Mesendoderm (in vitro differentiated cells): ENCODE data around the gene SCAP.

Source experiments
- DNase-seq: peaks from one replicate; pipeline ENCODE4 v3.0.0; 2013
- H2AK5ac ChIP-seq: 2 replicates; pipeline ENCODE4 v1.6.1; 2013; ENCODE audit warnings: low read length, inconsistent platforms
- H2BK120ac ChIP-seq: 2 replicates; pipeline ENCODE4 v1.6.1; 2013; ENCODE audit warnings: low read depth, mild to moderate bottlenecking, low read length, moderate library complexity, mixed read lengths
- H2BK15ac ChIP-seq: replicated peaks from 2 replicates; pipeline ENCODE4 v1.6.1; 2013; ENCODE audit warnings: low read depth, mild to moderate bottlenecking, moderate library complexity
- H2BK5ac ChIP-seq: 2 replicates; pipeline ENCODE4 v1.6.1; 2013; ENCODE audit warnings: low read length, inconsistent platforms
- H3K18ac ChIP-seq: 2 replicates; pipeline ENCODE4 v1.6.1; 2013; ENCODE audit warnings: mild to moderate bottlenecking, low read length, mixed read lengths
- H3K23ac ChIP-seq: one replicate; pipeline ENCODE4 v1.6.1; 2013; ENCODE audit warnings: low read length
- H3K27ac ChIP-seq: 2 replicates; pipeline ENCODE4 v1.5.1; 2013; ENCODE audit warnings: low read depth, mild to moderate bottlenecking, inconsistent platforms, low read length, moderate library complexity
- H3K27me3 ChIP-seq: 2 replicates; pipeline ENCODE4 v1.6.1; 2013; ENCODE audit warnings: low read length, control low read depth, mild to moderate bottlenecking, inconsistent platforms; ENCODE audit not compliant: insufficient read depth, poor library complexity
- H3K36me3 ChIP-seq: 2 replicates; pipeline ENCODE4 v1.6.1; 2013; ENCODE audit warnings: low read length, inconsistent platforms; ENCODE audit not compliant: control insufficient read depth, insufficient read depth
- H3K4ac ChIP-seq: one replicate; pipeline ENCODE4 v1.6.1; 2013; ENCODE audit warnings: low read depth, mild to moderate bottlenecking, low read length, moderate library complexity
- H3K4me1 ChIP-seq: 2 replicates; pipeline ENCODE4 v1.6.1; 2013; ENCODE audit warnings: low read depth, low read length, inconsistent platforms; ENCODE audit not compliant: control insufficient read depth
- H3K4me2 ChIP-seq: 2 replicates; pipeline ENCODE4 v1.6.1; 2013; ENCODE audit warnings: low read length
- H3K4me3 ChIP-seq: 2 replicates; pipeline ENCODE4 v1.5.1; 2013; ENCODE audit warnings: mild to moderate bottlenecking, low read length
- H3K56ac ChIP-seq: one replicate; pipeline ENCODE4 v1.6.1; 2013; ENCODE audit warnings: low read length
- H3K79me1 ChIP-seq: 2 replicates; pipeline ENCODE4 v1.6.1; 2013; ENCODE audit warnings: low read length, inconsistent platforms
- H3K79me2 ChIP-seq: 2 replicates; pipeline ENCODE4 v1.6.1; 2013; ENCODE audit warnings: mild to moderate bottlenecking, low read length; ENCODE audit not compliant: control insufficient read depth, insufficient read depth
- H3K9ac ChIP-seq: 2 replicates; pipeline ENCODE4 v1.6.1; 2013; ENCODE audit warnings: low read length, inconsistent platforms
- H4K5ac ChIP-seq: one replicate; pipeline ENCODE4 v1.6.1; 2013; ENCODE audit warnings: low read length
- H4K8ac ChIP-seq: one replicate; pipeline ENCODE4 v1.6.1; 2013; ENCODE audit warnings: low read depth, mild to moderate bottlenecking, control low read depth, low read length, moderate library complexity
- WGBS: extraction: QIAGEN DNeasy Blood & Tissue Kit; methylation state at CpG from one replicate; pipeline ENCODE4 v1.1.7; 2013; ENCODE audit warnings: low lambda C conversion rate, missing lambda C conversion rate; ENCODE audit not compliant: insufficient coverage; ENCODE audit errors: extremely low coverage; 5-methylcytosine and 5-hydroxymethylcytosine counted together

SCAP gene

DNA sequence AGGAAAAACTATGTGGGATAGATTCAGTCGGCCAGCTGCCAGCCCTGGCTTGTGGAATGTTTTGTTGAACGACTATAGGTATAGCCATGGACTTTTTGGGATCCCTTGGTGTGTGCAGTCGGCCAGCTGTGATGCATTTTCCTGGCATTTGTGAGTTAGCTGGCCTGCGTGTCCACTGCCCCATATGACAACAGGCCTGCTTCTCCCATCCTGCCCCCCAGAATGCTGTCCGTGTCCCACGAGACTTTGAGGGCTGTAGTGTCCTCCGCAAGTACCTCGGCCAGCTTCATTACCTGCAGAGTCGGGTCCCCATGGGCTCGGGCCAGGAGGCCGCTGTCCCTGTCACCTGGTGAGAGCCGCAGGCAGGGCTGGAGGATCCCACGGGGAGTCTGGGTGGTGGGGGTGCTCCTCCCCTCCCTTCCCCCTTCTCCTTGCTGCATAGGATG lies 71.3 kb downstream of the SCAP start:
- no CpG with 5 or more reads among the region's 13 CpGs for WGBS
- Histone ChIP-seq H3K4me3 (no peak overlapping the region), H3K79me1 (peaks cover 2% of the 10 kb centered on the region), H3K36me3 (peaks cover 8% of the 10 kb centered on the region), H3K56ac (no peak overlapping the region), H2BK5ac (no peak overlapping the region), H2AK5ac (no peak overlapping the region), H2BK15ac (no peak overlapping the region), H4K5ac (no peak overlapping the region), H3K79me2 (no peaks in the 10 kb centered on the region), H3K4me2 (no peak overlapping the region), H3K9ac (no peak overlapping the region), H4K8ac (no peak overlapping the region), H2BK120ac (no peak overlapping the region), H3K27ac (no peak overlapping the region), H3K18ac (no peak overlapping the region), H3K4ac (no peak overlapping the region), H3K4me1 (no peaks in the 10 kb centered on the region), H3K27me3 (no peaks in the 10 kb centered on the region), H3K23ac (no peak overlapping the region)
- no peak for DNase-seq

DNA sequence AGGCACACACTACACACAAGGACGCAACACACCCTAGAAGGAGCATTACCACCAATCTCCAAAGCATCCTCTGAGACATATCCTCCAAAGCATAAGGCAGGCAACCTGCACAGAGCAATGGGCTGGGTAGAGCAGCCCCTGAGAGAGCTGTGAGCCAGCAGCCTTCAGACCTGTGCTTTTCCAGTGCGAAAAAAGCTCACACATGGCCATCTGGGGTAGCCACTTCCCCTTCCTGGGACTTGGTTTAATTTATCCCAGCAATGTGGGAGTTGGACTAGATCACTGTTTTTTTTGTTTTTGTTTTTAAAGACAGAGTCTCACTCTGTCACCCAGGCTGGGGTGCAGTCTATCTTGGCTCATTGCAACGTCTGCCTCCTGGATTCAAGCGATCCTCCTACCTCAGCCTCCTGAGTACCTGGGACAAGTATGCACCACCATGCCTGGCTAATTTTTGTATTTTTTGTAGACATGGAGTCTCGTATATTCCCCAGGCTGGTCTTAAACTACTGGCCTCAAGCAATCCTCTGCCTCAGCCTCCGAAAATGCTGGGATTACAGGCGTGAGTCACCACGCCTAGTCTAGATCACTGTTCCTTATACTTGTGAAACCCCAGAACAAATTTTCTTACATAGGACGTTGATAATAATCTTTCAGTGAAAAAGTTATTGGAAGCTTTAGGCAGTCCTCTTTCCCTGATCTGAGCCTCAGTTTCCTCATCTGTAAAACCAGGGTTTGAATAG lies 76.0 kb downstream of the SCAP start:
- Histone ChIP-seq H2BK15ac (no peak overlapping the region), H3K79me1 (peaks cover 11% of the 10 kb centered on the region), H3K36me3 (no peaks in the 10 kb centered on the region)

DNA sequence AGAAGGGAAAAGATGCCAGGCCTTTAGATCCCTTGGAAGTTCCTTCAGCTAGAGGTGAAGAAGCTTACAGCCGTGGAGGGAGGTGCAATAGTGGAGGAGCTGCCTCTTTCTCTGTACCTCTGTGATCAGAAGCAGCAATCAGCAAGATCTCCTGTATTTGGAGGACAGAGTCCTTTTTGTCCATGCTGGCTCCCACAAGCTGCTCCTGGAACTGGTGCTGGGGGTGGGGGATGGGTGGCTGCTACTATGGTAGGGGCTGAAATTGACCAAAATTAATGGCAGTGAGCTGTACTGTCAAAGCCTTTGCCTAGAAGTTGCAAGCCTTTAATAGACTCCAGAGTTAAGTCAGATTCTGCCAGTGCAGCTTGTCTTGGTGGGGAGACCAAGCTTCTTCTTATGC lies 76.7 kb downstream of the SCAP start:
- Histone ChIP-seq H3K27ac (no peak overlapping the region), H3K4me2 (no peak overlapping the region), H3K18ac (no peak overlapping the region), H4K5ac (no peak overlapping the region), H3K4me1 (no peaks in the 10 kb centered on the region), H3K4me3 (no peak overlapping the region), H3K36me3 (no peaks in the 10 kb centered on the region), H2BK120ac (no peak overlapping the region), H3K27me3 (no peaks in the 10 kb centered on the region), H2AK5ac (no peak overlapping the region), H2BK15ac (no peak overlapping the region), H2BK5ac (no peak overlapping the region), H4K8ac (no peak overlapping the region), H3K79me1 (peaks cover 17% of the 10 kb centered on the region), H3K4ac (no peak overlapping the region), H3K56ac (no peak overlapping the region), H3K79me2 (peaks cover 10% of the 10 kb centered on the region), H3K9ac (no peak overlapping the region), H3K23ac (no peak overlapping the region)
- no peak for DNase-seq
- no CpG with 5 or more reads among the region's 1 CpG for WGBS

More for the DNA sequence above, 76.0 kb downstream of the SCAP start:
- no peak overlapping the region for H3K27ac ChIP-seq
- H2BK5ac ChIP-seq, result no peak overlapping the region
- H3K4me2 ChIP-seq, result no peak overlapping the region
- no peak overlapping the region for H2BK120ac ChIP-seq
- no CpG with 5 or more reads among the region's 9 CpGs for WGBS
- no peak overlapping the region for H2AK5ac ChIP-seq
- H3K23ac ChIP-seq, result no peak overlapping the region
- H3K18ac ChIP-seq, result no peak overlapping the region
- H3K4me1 ChIP-seq, result no peaks in the 10 kb centered on the region
- H3K4me3 ChIP-seq, result no peak overlapping the region
- no peak overlapping the region for H4K8ac ChIP-seq
- no peak overlapping the region for H3K56ac ChIP-seq
- H3K9ac ChIP-seq, result no peak overlapping the region
- H3K4ac ChIP-seq, result no peak overlapping the region
- peaks cover 4% of the 10 kb centered on the region for H3K79me2 ChIP-seq
- no peak for DNase-seq
- no peak overlapping the region for H4K5ac ChIP-seq
- no peaks in the 10 kb centered on the region for H3K27me3 ChIP-seq

DNA sequence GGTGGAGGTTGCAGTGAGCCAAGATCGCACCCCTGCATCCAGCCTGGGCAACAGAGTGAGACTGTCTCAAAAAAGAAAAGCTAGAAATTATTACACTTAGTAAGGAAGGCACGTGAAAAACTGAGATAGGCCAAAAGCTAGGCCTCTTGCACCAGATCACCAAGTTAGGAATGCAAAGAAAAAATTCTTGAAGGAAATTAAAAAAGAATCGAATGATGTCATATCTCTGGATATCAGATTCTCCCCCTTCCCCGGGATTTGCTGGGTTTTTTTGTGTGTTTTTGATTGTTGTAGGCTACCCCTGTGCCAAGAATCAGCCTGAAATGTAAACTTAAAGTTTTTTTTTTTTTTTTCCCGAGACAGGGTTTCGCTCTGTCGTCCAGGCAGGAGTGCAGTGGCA lies 77.5 kb downstream of the SCAP start:
- no peak for DNase-seq
- Histone ChIP-seq H2BK15ac (no peak overlapping the region), H4K5ac (no peak overlapping the region), H3K56ac (no peak overlapping the region), H3K9ac (no peak overlapping the region), H2BK120ac (no peak overlapping the region), H3K79me2 (peaks cover 10% of the 10 kb centered on the region), H3K4ac (no peak overlapping the region), H2AK5ac (no peak overlapping the region), H3K18ac (no peak overlapping the region), H3K4me1 (no peaks in the 10 kb centered on the region), H3K36me3 (no peaks in the 10 kb centered on the region), H3K4me2 (no peak overlapping the region), H2BK5ac (no peak overlapping the region), H4K8ac (no peak overlapping the region), H3K4me3 (no peak overlapping the region), H3K23ac (no peak overlapping the region), H3K79me1 (peaks cover 17% of the 10 kb centered on the region), H3K27me3 (no peaks in the 10 kb centered on the region), H3K27ac (no peak overlapping the region)
- WGBS, result no CpG with 5 or more reads among the region's 7 CpGs

DNA sequence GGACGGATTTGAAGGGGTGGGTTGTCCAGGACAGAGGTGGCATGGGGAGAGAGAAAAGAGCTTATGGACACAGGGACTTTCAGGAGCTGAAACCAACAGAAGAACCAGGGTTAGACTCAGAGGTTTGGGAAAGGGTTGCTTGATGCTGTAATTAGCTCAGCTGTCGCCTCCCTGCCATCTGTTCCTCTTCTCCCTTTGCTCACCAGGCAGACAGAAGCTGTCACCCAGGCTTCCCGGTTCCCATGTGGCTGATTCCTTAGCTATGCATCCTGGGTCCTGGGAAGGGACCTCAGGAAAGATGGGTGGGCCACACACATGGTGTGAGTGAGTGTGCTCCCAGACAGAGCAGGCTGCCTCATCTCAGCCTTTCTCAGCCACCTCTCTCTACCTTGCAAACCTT lies 80.9 kb downstream of the SCAP start:
- Histone ChIP-seq H3K4me1 (no peaks in the 10 kb centered on the region), H3K27ac (no peak overlapping the region), H3K79me1 (peaks cover 22% of the 10 kb centered on the region), H3K18ac (no peak overlapping the region), H3K4ac (no peak overlapping the region), H3K4me2 (no peak overlapping the region), H2BK5ac (no peak overlapping the region), H3K4me3 (no peak overlapping the region), H3K36me3 (no peaks in the 10 kb centered on the region), H3K79me2 (peaks cover 16% of the 10 kb centered on the region), H4K5ac (no peak overlapping the region), H2AK5ac (no peak overlapping the region), H4K8ac (no peak overlapping the region), H2BK120ac (no peak overlapping the region), H2BK15ac (no peak overlapping the region), H3K27me3 (no peaks in the 10 kb centered on the region), H3K9ac (no peak overlapping the region), H3K56ac (no peak overlapping the region), H3K23ac (no peak overlapping the region)
- no peak for DNase-seq
- no CpG with 5 or more reads among the region's 3 CpGs for WGBS
